ENCODE measurements around the gene YPEL1. TPM values are rescaled to one million over a fixed set of nuclear protein-coding genes. Genes with fewer than 3 reads are reported as not detected.

YPEL1 gene, protein sequence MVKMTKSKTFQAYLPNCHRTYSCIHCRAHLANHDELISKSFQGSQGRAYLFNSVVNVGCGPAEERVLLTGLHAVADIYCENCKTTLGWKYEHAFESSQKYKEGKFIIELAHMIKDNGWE
- 0.06 to 0.47 TPM (median 0.21 TPM) in 4 of 5 replicates, not detected in the other for total RNA-seq (2022; extraction: Qiagen RNA extraction; ENCODE audit: low read depth)

DNA sequence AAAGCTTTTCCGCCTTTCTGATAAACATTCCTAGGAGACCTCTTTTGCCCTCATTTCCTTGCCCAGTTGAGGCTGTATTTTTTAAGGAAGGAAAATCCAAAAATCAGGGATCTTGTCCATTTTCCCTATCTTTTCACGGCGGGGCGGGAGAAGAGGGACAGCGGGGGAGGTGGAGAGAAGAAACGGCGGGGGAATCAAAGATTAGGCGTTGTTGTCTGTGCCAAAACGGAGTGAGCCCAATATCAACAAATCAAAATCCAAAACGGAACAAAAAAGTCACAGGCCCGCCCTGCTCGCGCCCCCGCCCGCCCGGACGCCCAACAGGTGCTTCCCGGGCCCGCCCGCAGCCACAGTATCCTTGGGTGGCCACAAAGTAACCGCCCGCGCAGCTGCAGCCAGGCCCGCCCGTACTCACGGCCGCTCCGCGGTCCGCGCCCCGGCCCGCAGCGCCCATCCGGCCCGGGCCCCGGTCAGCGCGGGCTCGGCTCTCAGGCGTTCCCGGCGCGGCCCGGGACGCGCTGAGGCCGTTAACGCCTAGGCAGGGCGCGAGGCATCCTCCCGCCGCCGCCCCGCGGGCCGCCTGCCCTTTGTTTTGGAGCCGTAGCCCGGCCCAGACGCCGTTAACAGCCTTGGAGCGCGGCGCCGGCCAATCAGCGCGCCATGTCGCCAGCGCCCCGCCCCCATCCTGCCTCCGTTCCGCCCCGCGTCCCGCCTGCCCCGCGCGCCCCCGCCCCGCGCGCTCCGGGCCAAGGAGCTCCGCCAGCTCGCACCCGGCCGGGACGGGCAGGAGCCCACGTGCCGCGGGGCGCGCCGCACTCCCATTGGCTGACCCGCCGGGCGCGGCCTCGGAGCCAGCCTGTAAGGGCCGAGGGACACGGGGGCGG is at the start of gene YPEL1:
Gene YPEL1, minus strand, starts transcription at position 595 of the 884 bp plus-strand sequence. CDS start 25,050 bp downstream, outside the sequence.

Other genes starting within 250 kb of the YPEL1 start
- gene RIMBP3C, start 184.3 kb downstream of the YPEL1 start, total RNA-seq (2022; extraction: Qiagen RNA extraction; ENCODE audit: low read depth) = 0.13 to 0.64 TPM (median 0.22 TPM) in 5 replicates
- gene UBE2L3, start 168.1 kb downstream of the YPEL1 start, total RNA-seq (2022; extraction: Qiagen RNA extraction; ENCODE audit: low read depth) = 60.1 to 94.2 TPM (median 62.8 TPM) in 5 replicates
- gene YDJC, start 105.8 kb downstream of the YPEL1 start, total RNA-seq (2022; extraction: Qiagen RNA extraction; ENCODE audit: low read depth) = 27.4 to 58.2 TPM (median 57.3 TPM) in 5 replicates
- gene CCDC116, start 103.0 kb downstream of the YPEL1 start, total RNA-seq (2022; extraction: Qiagen RNA extraction; ENCODE audit: low read depth) = not detected in 5 replicates
- gene SDF2L1, start 93.5 kb downstream of the YPEL1 start, total RNA-seq (2022; extraction: Qiagen RNA extraction; ENCODE audit: low read depth) = 24.9 to 65.1 TPM (median 55.0 TPM) in 5 replicates
- 16.9 to 22.9 TPM (median 22.4 TPM) in 5 replicates for gene PPIL2, start 69.8 kb downstream of the YPEL1 start, total RNA-seq (2022; extraction: Qiagen RNA extraction; ENCODE audit: low read depth)
- gene MAPK1, start 131.9 kb upstream of the YPEL1 start, total RNA-seq (2022; extraction: Qiagen RNA extraction; ENCODE audit: low read depth) = 43.9 to 80.9 TPM (median 65.7 TPM) in 5 replicates
- 10.8 to 21.8 TPM (median 20.2 TPM) in 5 replicates for gene PPM1F, start 217.1 kb upstream of the YPEL1 start, total RNA-seq (2022; extraction: Qiagen RNA extraction; ENCODE audit: low read depth)
- 13.4 to 15.6 TPM (median 15.2 TPM) in 5 replicates for gene TOP3B, start 247.0 kb upstream of the YPEL1 start, total RNA-seq (2022; extraction: Qiagen RNA extraction; ENCODE audit: low read depth)